ENCODE measurements around the gene ACE.

The ACE gene

DNA sequence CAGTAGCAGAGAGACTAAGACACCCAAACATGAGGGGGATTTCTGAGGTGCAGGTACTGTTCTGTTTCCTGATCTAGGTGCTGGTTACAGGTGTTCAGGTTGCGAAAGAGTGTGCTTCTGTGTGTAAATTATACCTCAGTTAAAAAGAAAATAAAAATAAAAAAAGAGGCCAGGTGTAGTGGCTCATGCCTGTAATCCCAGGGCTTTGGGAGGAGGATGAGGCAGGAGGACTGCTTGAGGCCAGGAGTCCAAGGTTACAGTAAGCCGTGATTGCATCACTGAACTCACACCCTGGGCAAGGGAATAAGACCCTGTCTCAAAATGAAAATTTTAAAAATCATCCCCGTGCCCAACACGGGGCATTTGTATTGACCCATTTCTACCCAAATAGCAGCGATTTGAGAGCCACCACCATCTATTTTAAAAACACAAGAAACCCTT is 70.2 kb downstream of the ACE start:
- Mint-ChIP-seq H3K27me3 (no peaks in the 10 kb centered on the region), H3K36me3 (ENCODE audit: insufficient read depth) (peaks cover 12% of the 10 kb centered on the region), H3K4me1 (peaks cover 19% of the 10 kb centered on the region), H3K27ac (ENCODE audit: low read depth) (no peak overlapping the region), H3K9me3 (no peaks in the 10 kb centered on the region), H3K4me3 (no peak overlapping the region)
- ATAC-seq (replicated peaks; ENCODE audit: extremely low read depth, poor library complexity, severe bottlenecking): no peak
- no peak for DNase-seq (ENCODE audit: low spot score in 2 of 2)

All from central memory CD8-positive, alpha-beta T cell (primary cell).